Heart left ventricle (tissue), 16 donors: ENCODE results near the gene RANBP3. TPM values are rescaled to one million over a fixed set of nuclear protein-coding genes. Genes with fewer than 3 reads are reported as not detected.
A peak's percentile ranks its signal among the peaks of the same experiment; 100 is the strongest.

Source experiments
- ATAC-seq, 4 donors: fragments of 200-7000 bp; cut with Tn5 transposase; one replicate each; pipeline ENCODE4 v1.9.1; 2020 to 2022; ENCODE audit warnings: moderate library complexity in 4 of 4, mild to moderate bottlenecking in 3 of 4, moderate number of reproducible peaks in 1 of 4
- DNase-seq, 5 donors: peaks; one replicate each; pipeline ENCODE4 v3.0.0-alpha.2; 2020
- H3K27ac ChIP-seq, 12 donors: fragments of 200-600 bp; sonication (generic) in 4 of 12; one replicate each; pipeline versions ENCODE4 v1.5.0 to v1.8.0; 2016 to 2022; ENCODE audit warnings: mild to moderate bottlenecking in 2 of 12
- H3K27me3 ChIP-seq, 9 donors: fragments of 200-600 bp; sonication (generic) in 2 of 9; one replicate each; pipeline versions ENCODE4 v1.5.1 to v1.8.0; 2016 to 2022; ENCODE audit warnings: mild to moderate bottlenecking in 3 of 9
- H3K36me3 ChIP-seq, 9 donors: fragments of 200-600 bp; sonication (generic) in 2 of 9; one replicate each; pipeline versions ENCODE4 v1.5.0 to v1.8.0; 2018 to 2022; ENCODE audit warnings: mild to moderate bottlenecking in 2 of 9
- H3K4me1 ChIP-seq, 12 donors: fragments of 200-600 bp; sonication (generic) in 4 of 12; one replicate each; pipeline versions ENCODE4 v1.5.0 to v1.8.0; 2016 to 2022; ENCODE audit warnings: mild to moderate bottlenecking in 3 of 12
- H3K4me3 ChIP-seq, 12 donors: fragments of 200-600 bp; sonication (generic) in 4 of 12; one replicate each; pipeline versions ENCODE4 v1.5.0 to v1.8.0; 2017 to 2022; ENCODE audit warnings: mild to moderate bottlenecking in 9 of 12, moderate library complexity in 4 of 12
- H3K9me3 ChIP-seq, 12 donors: fragments of 200-600 bp; sonication (generic) in 4 of 12; one replicate each; pipeline versions ENCODE4 v1.5.0 to v1.8.0; 2016 to 2022; ENCODE audit warnings: mild to moderate bottlenecking in 1 of 12
- CTCF ChIP-seq, 12 donors: fragments of 200-600 bp; sonication (generic) in 4 of 12; IDR thresholded peaks; one replicate each; pipeline versions ENCODE4 v1.5.0 to v1.8.0; 2018 to 2022; ENCODE audit warnings: antibody characterized with exemption in 12 of 12, mild to moderate bottlenecking in 5 of 12
- POLR2A ChIP-seq, 2 donors: fragments of 450-650 bp; IDR thresholded peaks; one replicate each; pipeline ENCODE4 v1.6.1; 2017; ENCODE audit warnings: antibody characterized with exemption in 2 of 2, mild to moderate bottlenecking in 2 of 2, moderate library complexity in 2 of 2
- WGBS, 4 donors: extraction: QIAGEN DNeasy Blood & Tissue Kit in 2 of 4; methylation state at CpG; one replicate each; pipeline versions ENCODE4 v1.1.5 to v1.1.7; 2013 to 2018; 5-methylcytosine and 5-hydroxymethylcytosine counted together
- intact Hi-C, 10 donors: fragments of 100-400 bp; cut with DNase I; formaldehyde crosslinking; loops; one replicate each; pipeline versions ENCODE4 v1.11.1 to v1.14.2; 2022
- polyA plus RNA-seq, 2 donors: library from polyadenylated mRNA; stranded (reverse); fragments of 200-250 nt; gene quantifications; one replicate each; pipeline ENCODE4 v1.2.3, GENCODE V29; 2013
- total RNA-seq, 9 donors: library from RNA; depleted of rRNA in 2 of 9; stranded (reverse); fragments of >200 nt in 2 of 9; fragmentation: NEBNext Ultra II Directional in 3 of 9; extraction: Animal tissue kit (Norgen Biotek cat#: 25700) in 3 of 9; gene quantifications; one replicate each; pipeline versions ENCODE4 v1.1.0 to v1.2.4, GENCODE V29; 2016 to 2023
- donor health status: ischemic (EF 13 %, LVEDD 7.1; RV severe dilation, severe dysfunction).
- donor health status: healthy with polysubstance abuse.
- donor health status: DM: no; HTN: yes; CAD: no.
- donor health status: DM: no; HTN: no; CAD: no.
- donor health status: ischemic (EF 25% LVEDD 6.9; RV normal size, moderate dysfunction).
- donor health status: ischemic (EF 25% LVEDD 5.7; RV mildly dilated, moderate dysfunction).
- donor health status: healthy.
- donor health status: DM: yes; HTN: yes; CAD: no.
- donor health status: ischemic (EF 35%, LVEDD 5.7; RV mildly dilated, moderate dysfunction).
- donor health status: nonischemic (EF 11% LVEDD 7.7; RV severe dilation, severe dysfunction).
- donor health status: DM: yes; HTN: yes; CAD: no.
- donor health status: PGD.
- donor health status: ischemic (EF 29% LVEDD 5.4; RV normal size, mild dysfunction).
- donor health status: nonischemic (EF 23%, LVEDD 6.1; RV moderate dilation, normal function).

The RANBP3 gene
- total and polyA plus RNA-seq, 11 donors = 29.4 to 80.7 (median 58.0) TPM

GRCh38 chr19:5958074-5958850, 19.7 kb downstream of the RANBP3 start:
- H3K27me3 ChIP-seq = no peaks in the 10 kb centered on the region
- H3K36me3 ChIP-seq = peaks cover 0 to 9% (median 0%) of the 10 kb centered on the region in 9 donors
- intact Hi-C loops = no loop called here
- peak overlapping the region in 7 of 12 donors; percentile 15 to 85 (median 62) for H3K27ac ChIP-seq
- ATAC-seq = no peak
- DNase-seq = peak in 1 of 5 donors; percentile 30
- no peak for TF ChIP-seq POLR2A (IDR thresholded peaks at IDR 0.05)
- no peak for TF ChIP-seq CTCF (IDR thresholded peaks at IDR 0.05)
- H3K4me1 ChIP-seq = peaks cover 23 to 100% (median 84%) of the 10 kb centered on the region in 12 donors
- H3K4me3 ChIP-seq = no peak overlapping the region
- 86 to 89% (median 87%) methylated on average over 15 to 21 of the region's 21 CpGs for WGBS, 4 donors
- H3K9me3 ChIP-seq = no peaks in the 10 kb centered on the region

GRCh38 chr19:5957170-5957569, 20.8 kb downstream of the RANBP3 start:
- intact Hi-C loops = no loop called here
- no peak for ATAC-seq
- WGBS, 4 donors = 67 to 74% (median 71%) methylated on average over 10 of the region's 10 CpGs
- TF ChIP-seq CTCF (IDR thresholded peaks at IDR 0.05) (no peak), POLR2A (IDR thresholded peaks at IDR 0.05) (no peak)
- H3K36me3 ChIP-seq = peaks cover 0 to 9% (median 0%) of the 10 kb centered on the region in 9 donors
- DNase-seq = peak in 1 of 5 donors; percentile 30
- H3K9me3 ChIP-seq = no peaks in the 10 kb centered on the region
- peaks cover 20 to 100% (median 84%) of the 10 kb centered on the region in 12 donors for H3K4me1 ChIP-seq
- no peak overlapping the region for H3K4me3 ChIP-seq
- no peaks in the 10 kb centered on the region for H3K27me3 ChIP-seq
- peak overlapping the region in 4 of 12 donors; percentile 24 to 85 (median 80) for H3K27ac ChIP-seq

GRCh38 chr19:5956728-5957127, 21.2 kb downstream of the RANBP3 start:
- TF ChIP-seq POLR2A (IDR thresholded peaks at IDR 0.05) = no peak
- no peak for TF ChIP-seq CTCF (IDR thresholded peaks at IDR 0.05)
- 80 to 85% (median 81%) methylated on average over 11 to 12 of the region's 12 CpGs for WGBS, 4 donors
- DNase-seq = peak in 2 of 5 donors; percentile 23 to 28
- intact Hi-C loops = no loop called here
- Histone ChIP-seq H3K9me3 (no peaks in the 10 kb centered on the region), H3K27me3 (no peaks in the 10 kb centered on the region), H3K36me3 (peaks cover 0 to 9% (median 0%) of the 10 kb centered on the region in 9 donors), H3K27ac (peak overlapping the region in 6 of 12 donors; percentile 32 to 85 (median 70)), H3K4me3 (no peak overlapping the region), H3K4me1 (peaks cover 22 to 100% (median 84%) of the 10 kb centered on the region in 12 donors)
- no peak for ATAC-seq

- Histone ChIP-seq H3K4me3 (no peak overlapping the region), H3K27ac (peak overlapping the region in 7 of 12 donors; percentile 32 to 85 (median 66)), H3K27me3 (no peaks in the 10 kb centered on the region), H3K36me3 (peaks cover 0 to 9% (median 0%) of the 10 kb centered on the region in 9 donors), H3K9me3 (no peaks in the 10 kb centered on the region), H3K4me1 (peaks cover 22 to 100% (median 84%) of the 10 kb centered on the region in 12 donors)
- TF ChIP-seq CTCF (IDR thresholded peaks at IDR 0.05) (no peak), POLR2A (IDR thresholded peaks at IDR 0.05) (no peak)
- no peak for DNase-seq
- 44 to 63% (median 53%) methylated on average over 3 of the region's 3 CpGs for whole genome bisulfite sequencing, 4 donors
- ATAC-seq = no peak
- intact Hi-C loops = no loop called here
Observed at GRCh38 chr19:5956323-5956722, 21.6 kb downstream of the RANBP3 start.
